Kidney (tissue), 14 donors: ENCODE results near the gene OAS3. TPM values are rescaled to one million over a fixed set of nuclear protein-coding genes. Genes with fewer than 3 reads are reported as not detected.
"Not testable (repeated sequence)": the region's sequence is repeated elsewhere in the genome, so short reads cannot be mapped to it uniquely, and the experiment has no call there.

Experiments
- DNase-seq, 5 donors: peaks; one replicate each; pipeline ENCODE4 v3.0.0-alpha.2; 2013 to 2020
- FAIRE-seq: peaks from 2 replicates; lab custom pipeline; 2012; peaks lifted over from hg19 to GRCh38; lab: Jason Lieb, UNC
- H3K27ac ChIP-seq, 2 donors: one replicate each; pipeline ENCODE4 v1.7.0; 2013; ENCODE audit warnings: low read depth in 2 of 2, low read length in 2 of 2, inconsistent platforms in 1 of 2
- H3K27me3 ChIP-seq: one replicate; pipeline ENCODE4 v1.7.1; 2013; ENCODE audit warnings: low read length, inconsistent platforms; ENCODE audit not compliant: control insufficient read depth, insufficient read depth
- H3K36me3 ChIP-seq, 3 donors: one replicate each; pipeline versions ENCODE4 v1.7.0 to v1.7.1; 2013; ENCODE audit warnings: low read length in 3 of 3, control low read depth in 1 of 3, inconsistent platforms in 1 of 3; ENCODE audit not compliant: insufficient read depth in 3 of 3, control insufficient read depth in 2 of 3
- H3K4me1 ChIP-seq, 3 donors: one replicate each; pipeline versions ENCODE4 v1.7.0 to v1.7.1; 2013; ENCODE audit warnings: low read length in 3 of 3, inconsistent platforms in 1 of 3, low read depth in 1 of 3; ENCODE audit not compliant: control insufficient read depth in 2 of 3, insufficient read depth in 2 of 3
- H3K4me3 ChIP-seq, 3 donors: one replicate each; pipeline versions ENCODE4 v1.7.0 to v1.8.1; 2013; ENCODE audit warnings: low read length in 3 of 3, control low read depth in 1 of 3, inconsistent platforms in 1 of 3
- H3K9ac ChIP-seq, 3 donors: one replicate each; pipeline versions ENCODE4 v1.7.0 to v1.7.1; 2013; ENCODE audit warnings: low read length in 3 of 3, control low read depth in 1 of 3, inconsistent platforms in 1 of 3
- H3K9me3 ChIP-seq, 3 donors: one replicate each; pipeline versions ENCODE4 v1.7.0 to v1.7.1; 2013; ENCODE audit warnings: low read length in 3 of 3, control low read depth in 1 of 3, inconsistent platforms in 1 of 3; ENCODE audit not compliant: control insufficient read depth in 2 of 3, insufficient read depth in 1 of 3
- intact Hi-C: fragments of 100-400 bp; cut with DNase I; formaldehyde crosslinking; loops from one replicate; pipeline ENCODE4 v1.11.1; 2022
- polyA plus RNA-seq: library from polyadenylated mRNA; stranded (reverse); fragments of 350-450 nt; fragmentation: Illumina TruSeq; extraction: RNeasy Lipid Tissue Mini Kit (QIAGEN cat#74804); gene quantifications from one replicate; pipeline ENCODE4 v1.2.3, GENCODE V29; 2014; ENCODE audit warnings: low read depth, low replicate concordance; ENCODE audit not compliant: insufficient read depth
- total RNA-seq: library from RNA; stranded (reverse); fragmentation: NEBNext Ultra II Directional; extraction: Animal tissue kit (Norgen Biotek cat#: 25700); gene quantifications from one replicate; pipeline ENCODE4 v1.2.1, GENCODE V29; 2021
- TF ChIP-seq, protein P1 (sequence below): IDR thresholded peaks from 3 replicates; pipeline ENCODE4 v1.5.1; 2012; ENCODE audit warnings: mild to moderate bottlenecking, moderate library complexity, borderline replicate concordance; ENCODE audit not compliant: insufficient read depth; ENCODE audit errors: extremely low read depth
- donor health status: control.
- donor health status: control.
- donor health status: control.
- donor health status: control.
- donor health status: control.
- donor health status: DM: yes; HTN: yes; CAD: no.
- donor health status: Normal renal cell carcinoma (clear cell type).

OAS3 gene
- total and polyA plus RNA-seq, 2 donors from 2014 or later: 2.5 to 15.6 TPM

DNA sequence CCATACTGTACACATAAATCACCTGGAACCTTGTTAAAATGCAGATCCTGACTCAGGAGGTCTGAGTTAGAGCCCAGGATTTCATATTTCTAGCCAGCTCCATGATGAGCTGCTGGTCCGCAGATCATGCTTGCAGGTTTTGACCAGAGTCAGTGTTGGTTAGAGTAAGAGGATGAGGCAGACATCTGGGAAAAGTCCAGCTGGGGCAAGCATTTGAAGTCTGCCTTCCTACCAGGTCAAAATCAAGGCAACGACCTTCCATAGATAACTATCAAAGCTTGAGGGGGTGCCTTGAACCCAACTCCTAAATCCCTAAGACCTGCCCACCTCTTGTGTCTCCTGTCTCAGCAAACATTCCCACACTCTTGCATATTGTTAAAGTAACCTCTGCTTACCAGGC lies 49.3 kb downstream of the OAS3 start:
- TF ChIP-seq, protein P1, sequence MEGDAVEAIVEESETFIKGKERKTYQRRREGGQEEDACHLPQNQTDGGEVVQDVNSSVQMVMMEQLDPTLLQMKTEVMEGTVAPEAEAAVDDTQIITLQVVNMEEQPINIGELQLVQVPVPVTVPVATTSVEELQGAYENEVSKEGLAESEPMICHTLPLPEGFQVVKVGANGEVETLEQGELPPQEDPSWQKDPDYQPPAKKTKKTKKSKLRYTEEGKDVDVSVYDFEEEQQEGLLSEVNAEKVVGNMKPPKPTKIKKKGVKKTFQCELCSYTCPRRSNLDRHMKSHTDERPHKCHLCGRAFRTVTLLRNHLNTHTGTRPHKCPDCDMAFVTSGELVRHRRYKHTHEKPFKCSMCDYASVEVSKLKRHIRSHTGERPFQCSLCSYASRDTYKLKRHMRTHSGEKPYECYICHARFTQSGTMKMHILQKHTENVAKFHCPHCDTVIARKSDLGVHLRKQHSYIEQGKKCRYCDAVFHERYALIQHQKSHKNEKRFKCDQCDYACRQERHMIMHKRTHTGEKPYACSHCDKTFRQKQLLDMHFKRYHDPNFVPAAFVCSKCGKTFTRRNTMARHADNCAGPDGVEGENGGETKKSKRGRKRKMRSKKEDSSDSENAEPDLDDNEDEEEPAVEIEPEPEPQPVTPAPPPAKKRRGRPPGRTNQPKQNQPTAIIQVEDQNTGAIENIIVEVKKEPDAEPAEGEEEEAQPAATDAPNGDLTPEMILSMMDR: no peak

DNA sequence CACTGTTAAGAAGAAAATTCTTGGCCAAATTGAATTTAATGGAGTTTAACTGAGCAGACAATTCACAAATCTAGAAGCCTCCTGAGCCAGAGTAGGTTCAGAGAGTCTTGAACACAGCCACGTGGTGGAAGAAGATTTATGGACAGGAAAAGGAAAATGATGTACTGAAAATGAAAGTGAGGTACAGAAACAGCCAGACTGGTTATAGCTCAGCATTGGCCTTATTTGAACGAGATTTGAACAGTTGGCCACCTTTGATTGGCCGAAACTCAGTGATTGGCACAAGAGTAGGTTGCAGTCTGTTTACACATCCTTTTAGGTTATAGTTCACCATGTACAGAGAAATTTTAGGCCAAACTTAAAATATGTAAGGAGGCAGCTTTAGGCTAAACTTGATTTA lies 50.0 kb downstream of the OAS3 start:
- FAIRE-seq (no peak), DNase-seq (no peak)
- intact Hi-C loops: no loop called here
- no peaks in the 10 kb centered on the region for H3K36me3 ChIP-seq
- no peaks in the 10 kb centered on the region for H3K4me1 ChIP-seq
- H3K9me3 ChIP-seq: no peaks in the 10 kb centered on the region
- H3K27ac ChIP-seq: no peak overlapping the region
- TF ChIP-seq, protein P1: no peak
- no peak overlapping the region for H3K9ac ChIP-seq
- no peaks in the 10 kb centered on the region for H3K27me3 ChIP-seq
- no peak overlapping the region for H3K4me3 ChIP-seq

More for the DNA sequence above, 49.3 kb downstream of the OAS3 start:
- FAIRE-seq: no peak
- Histone ChIP-seq H3K9me3 (no peaks in the 10 kb centered on the region), H3K27ac (no peak overlapping the region), H3K9ac (no peak overlapping the region), H3K27me3 (no peaks in the 10 kb centered on the region), H3K36me3 (no peaks in the 10 kb centered on the region), H3K4me1 (no peaks in the 10 kb centered on the region), H3K4me3 (no peak overlapping the region)
- intact Hi-C loops: no loop called here
- no peak for DNase-seq

DNA sequence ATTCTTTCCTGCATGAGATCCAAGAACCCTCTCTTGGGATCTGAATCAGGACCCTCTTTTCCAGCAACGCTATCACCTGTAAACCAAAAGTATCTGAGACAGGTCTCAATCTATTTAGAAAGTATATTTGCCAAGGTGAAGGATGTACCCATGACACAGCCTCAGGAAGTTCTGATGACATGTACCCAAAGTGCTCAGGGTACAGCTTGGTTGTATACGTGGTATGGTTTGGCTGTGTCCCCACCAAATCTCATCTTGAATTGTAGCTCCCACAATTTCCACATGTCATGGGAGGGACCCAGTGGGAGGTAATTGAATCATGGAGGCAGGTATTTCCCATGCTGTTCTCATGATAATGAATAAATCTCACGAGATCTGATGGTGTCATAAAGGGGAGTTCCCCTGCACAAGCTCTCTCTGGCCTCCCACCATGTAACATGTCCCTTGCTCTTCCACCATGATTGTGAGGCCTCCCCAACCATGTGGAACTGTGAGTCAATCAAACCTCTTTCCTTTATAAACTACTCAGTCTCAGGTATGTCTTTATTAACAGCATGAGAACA lies 50.6 kb downstream of the OAS3 start:
- H3K27ac ChIP-seq, intact Hi-C loops, H3K9ac ChIP-seq, H3K4me3 ChIP-seq, FAIRE-seq, H3K27me3 ChIP-seq, H3K9me3 ChIP-seq, DNase-seq, H3K4me1 ChIP-seq, H3K36me3 ChIP-seq: not testable (repeated sequence)

DNA sequence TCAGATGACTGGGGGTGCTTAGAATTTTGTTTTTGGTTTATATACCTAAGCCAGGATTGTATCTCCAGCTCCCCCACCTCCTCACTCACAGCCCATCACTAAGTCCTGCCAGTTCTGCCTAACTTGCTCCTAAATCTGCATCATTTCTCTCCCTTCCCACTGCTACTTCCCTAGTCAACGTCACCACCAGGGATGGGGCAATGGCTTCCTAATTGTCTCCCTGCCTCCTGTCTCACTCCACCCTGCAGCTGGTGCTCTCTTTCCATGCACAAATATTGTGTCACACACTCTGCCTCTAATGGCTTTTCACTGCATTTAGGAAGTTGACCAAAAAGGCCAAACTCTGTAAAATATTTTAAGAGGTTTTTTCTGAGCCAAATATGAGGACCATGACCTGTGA lies 51.5 kb downstream of the OAS3 start:
- Histone ChIP-seq H3K9ac (no peak overlapping the region), H3K4me1 (no peaks in the 10 kb centered on the region), H3K4me3 (no peak overlapping the region), H3K27ac (no peak overlapping the region), H3K27me3 (no peaks in the 10 kb centered on the region), H3K36me3 (no peaks in the 10 kb centered on the region), H3K9me3 (no peaks in the 10 kb centered on the region)
- TF ChIP-seq, protein P1: no peak
- FAIRE-seq (no peak), DNase-seq (no peak)
- intact Hi-C loops: no loop called here
